ENCODE data around the gene CXorf65.

CXorf65 gene

DNA sequence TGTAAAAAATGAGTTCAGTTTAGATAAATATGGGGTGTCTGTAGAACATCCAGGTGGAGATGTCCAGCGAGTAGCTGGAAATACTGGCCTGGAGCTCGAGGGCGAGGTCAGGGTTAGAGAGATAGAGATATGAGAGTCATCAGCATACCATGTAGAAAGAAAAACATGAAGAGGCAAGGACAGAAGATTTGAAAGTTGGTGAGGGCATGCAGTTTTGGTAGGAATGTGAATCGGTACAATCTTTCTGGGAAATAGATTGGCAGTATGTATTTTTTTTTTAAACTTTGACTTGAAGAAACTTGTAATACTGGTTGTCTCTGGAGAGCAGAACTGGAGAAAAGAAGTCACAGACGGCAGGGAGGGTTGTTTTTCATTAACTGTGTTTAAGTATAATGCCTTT, 36.0 kb downstream of the CXorf65 start:
- H3K4me3 ChIP-seq (replicated peaks in 1 of 2; ENCODE audit: low read depth in 2 of 2, low read length in 2 of 2), result no peak overlapping the region
- no peak for DNase-seq (ENCODE audit: low read depth in 2 of 2)
- TF ChIP-seq CTCF (IDR thresholded peaks at IDR 0.05; ENCODE audit: low read depth, low read length), result no peak

- peak within 1 kb of the TSS; percentile 65 to 69 for H3K4me3 ChIP-seq (replicated peaks in 1 of 2; ENCODE audit: low read depth in 2 of 2, low read length in 2 of 2)
- TF ChIP-seq CTCF (IDR thresholded peaks at IDR 0.05; ENCODE audit: low read depth, low read length), result no peak
These were observed 38.3 kb downstream of the CXorf65 start, which contains the start of gene SNX12 for GRCh38 chrX:71068044-71068918. TSS of gene SNX12 (minus strand) at chrX:71068334. CDS start at chrX:71068306, 28 bp downstream.

GRCh38 chrX:71067712-71068043, 38.9 kb downstream of the CXorf65 start:
- TF ChIP-seq CTCF (IDR thresholded peaks at IDR 0.05; ENCODE audit: low read depth, low read length), result no peak
- H3K4me3 ChIP-seq (replicated peaks in 1 of 2; ENCODE audit: low read depth in 2 of 2, low read length in 2 of 2), result peak overlapping the region; percentile 65 to 69
- no peak for DNase-seq (ENCODE audit: low read depth in 2 of 2)

More at GRCh38 chrX:71068044-71068918, 38.3 kb downstream of the CXorf65 start, which contains the start of gene SNX12:
- DNase-seq (ENCODE audit: low read depth in 2 of 2), result peak; percentile 94 to 96

- peak overlapping the region; percentile 65 to 69 for H3K4me3 ChIP-seq (replicated peaks in 1 of 2; ENCODE audit: low read depth in 2 of 2, low read length in 2 of 2)
- DNase-seq (ENCODE audit: low read depth in 2 of 2), result no peak
- no peak for TF ChIP-seq CTCF (IDR thresholded peaks at IDR 0.05; ENCODE audit: low read depth, low read length)
These were observed 39.5 kb downstream of the CXorf65 start for GRCh38 chrX:71067089-71067488.

- TF ChIP-seq CTCF (IDR thresholded peaks at IDR 0.05; ENCODE audit: low read depth, low read length), result no peak
- DNase-seq (ENCODE audit: low read depth in 2 of 2), result no peak
- H3K4me3 ChIP-seq (replicated peaks in 1 of 2; ENCODE audit: low read depth in 2 of 2, low read length in 2 of 2), result no peak overlapping the region
These were observed 46.4 kb downstream of the CXorf65 start for GRCh38 chrX:71060127-71060526.

DNA sequence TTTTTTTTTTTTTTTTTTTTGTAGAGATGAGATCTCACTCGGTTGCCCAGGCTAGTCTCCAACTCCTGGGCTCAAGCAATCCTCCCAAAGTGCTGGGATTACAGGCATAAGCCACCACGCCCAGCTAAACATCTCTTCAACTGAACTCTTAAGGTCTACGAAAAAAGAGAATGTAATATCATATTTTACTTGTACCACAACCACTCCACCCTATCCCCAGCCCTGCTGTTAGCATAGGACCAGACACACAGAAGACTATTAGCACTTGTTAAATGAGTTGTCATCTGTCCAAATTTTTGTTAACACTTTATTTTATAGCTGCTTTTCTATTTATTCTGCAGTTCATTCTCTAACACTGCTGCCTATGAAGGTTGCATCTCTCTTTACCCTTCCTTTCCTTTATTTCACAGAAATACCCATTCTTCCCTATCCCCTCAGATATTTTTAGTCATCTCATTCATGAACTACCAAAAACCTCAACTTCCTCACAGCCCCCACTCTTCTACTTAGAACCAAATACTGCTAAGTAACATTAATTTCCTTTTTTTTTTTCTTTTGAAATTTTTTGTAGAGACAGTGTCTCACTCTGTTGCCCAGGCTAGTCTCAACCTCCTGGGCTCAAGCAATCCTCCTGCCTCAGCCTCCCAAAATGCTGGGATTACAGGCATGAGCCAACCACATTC, 48.6 kb downstream of the CXorf65 start:
- H3K4me3 ChIP-seq (replicated peaks in 1 of 2; ENCODE audit: low read depth in 2 of 2, low read length in 2 of 2), result no peak overlapping the region
- no peak for DNase-seq (ENCODE audit: low read depth in 2 of 2)
- TF ChIP-seq CTCF (IDR thresholded peaks at IDR 0.05; ENCODE audit: low read depth, low read length), result no peak
